NCI-H2196 (cell line): Measurements from ENCODE around the gene LEAP2.
"Not testable (repeated sequence)": the region's sequence is repeated elsewhere in the genome, so short reads cannot be mapped to it uniquely, and the experiment has no call there.

ENCODE experiments used
- DNase-seq: peaks from one replicate; lab custom pipeline; 2025; ENCODE audit not compliant: unreplicated experiment; lab: John Stamatoyannopoulos, UW

Gene LEAP2

GRCh38 chr5:132840313-132840712, 33.2 kb upstream of the LEAP2 start:
- DNase-seq = no peak

- no peak for DNase-seq
Measured at GRCh38 chr5:132840896-132841295, 32.6 kb upstream of the LEAP2 start.

DNA sequence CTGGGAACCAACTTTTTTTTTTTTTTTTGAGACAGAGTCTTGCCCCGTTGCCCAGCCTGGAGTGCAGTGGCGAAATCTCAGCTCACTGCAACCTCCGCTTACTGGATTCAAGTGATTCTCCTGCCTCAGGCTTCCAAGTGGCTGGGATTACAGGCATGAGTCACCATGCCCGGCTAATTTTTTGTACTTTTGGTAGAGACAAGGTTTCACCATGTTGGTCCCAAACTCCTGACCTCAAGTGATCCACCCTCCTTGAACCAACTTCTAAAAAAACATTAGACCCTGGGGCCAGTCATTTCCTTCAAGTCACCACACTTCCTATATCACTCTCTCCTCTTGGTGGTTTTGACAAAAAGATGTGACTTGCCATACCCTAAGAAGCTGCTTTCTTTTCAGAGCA, 32.2 kb upstream of the LEAP2 start:
- DNase-seq = no peak

GRCh38 chr5:132848270-132848669, 25.2 kb upstream of the LEAP2 start:
- no peak for DNase-seq

GRCh38 chr5:132849347-132849746, 24.1 kb upstream of the LEAP2 start:
- DNase-seq = no peak

DNA sequence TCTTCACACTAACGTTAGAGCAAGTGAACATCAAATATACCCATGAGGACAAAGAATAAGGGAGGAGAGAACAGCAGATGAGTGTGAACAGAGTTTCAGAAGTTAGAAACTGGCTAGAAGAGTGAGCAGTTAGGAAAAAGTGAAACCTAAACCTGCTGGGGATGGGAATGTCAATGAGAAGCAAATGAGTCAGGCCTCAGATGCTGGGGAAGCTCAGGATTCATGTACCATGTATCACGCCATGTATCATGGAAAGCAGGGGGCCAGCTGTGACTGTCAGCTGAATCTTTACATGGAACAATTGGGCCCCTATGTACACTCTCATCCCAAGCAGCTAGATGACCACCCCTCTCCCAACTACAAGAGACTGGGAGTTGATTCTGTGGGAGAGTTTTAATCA, 23.4 kb upstream of the LEAP2 start:
- no peak for DNase-seq

- no peak for DNase-seq
Measured at GRCh38 chr5:132853323-132853722, 20.1 kb upstream of the LEAP2 start.

DNA sequence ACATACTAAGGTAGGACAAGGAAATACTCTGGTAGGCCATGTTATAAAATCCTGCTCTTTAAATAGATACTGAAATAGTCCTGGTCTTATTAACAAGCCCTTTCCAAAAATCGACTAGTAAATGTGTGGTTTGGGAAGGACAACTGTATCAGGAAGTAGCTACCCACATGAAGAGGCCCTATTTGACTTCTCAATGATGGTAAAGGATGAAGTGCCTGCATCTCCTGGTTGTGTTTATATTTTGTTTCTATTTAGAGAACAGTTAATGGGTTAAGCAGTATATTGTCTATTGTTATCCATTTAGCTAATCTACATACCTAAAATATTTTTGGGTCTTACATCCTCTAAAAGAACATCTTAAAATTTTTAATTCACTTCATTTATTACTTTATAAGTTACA, 19.7 kb upstream of the LEAP2 start:
- no peak for DNase-seq

DNA sequence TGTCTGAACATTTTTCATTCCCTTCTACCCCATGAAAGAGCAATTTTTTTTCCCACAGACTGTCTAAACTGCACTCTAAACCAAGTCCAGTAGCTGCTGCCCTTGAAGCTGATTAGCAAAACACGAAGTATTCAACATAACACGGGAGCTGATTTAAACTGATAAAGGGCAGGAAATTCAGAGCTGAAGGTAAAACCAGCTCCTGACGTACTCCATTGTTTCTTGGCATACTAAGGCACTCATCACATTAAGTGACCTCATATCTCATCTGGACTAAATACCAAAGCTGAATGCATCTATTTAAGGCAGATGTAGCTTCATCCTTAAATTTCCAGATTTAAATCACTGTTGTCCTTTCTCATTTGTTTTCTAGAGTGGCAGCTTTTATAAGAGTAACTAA, 19.2 kb upstream of the LEAP2 start:
- no peak for DNase-seq

DNA sequence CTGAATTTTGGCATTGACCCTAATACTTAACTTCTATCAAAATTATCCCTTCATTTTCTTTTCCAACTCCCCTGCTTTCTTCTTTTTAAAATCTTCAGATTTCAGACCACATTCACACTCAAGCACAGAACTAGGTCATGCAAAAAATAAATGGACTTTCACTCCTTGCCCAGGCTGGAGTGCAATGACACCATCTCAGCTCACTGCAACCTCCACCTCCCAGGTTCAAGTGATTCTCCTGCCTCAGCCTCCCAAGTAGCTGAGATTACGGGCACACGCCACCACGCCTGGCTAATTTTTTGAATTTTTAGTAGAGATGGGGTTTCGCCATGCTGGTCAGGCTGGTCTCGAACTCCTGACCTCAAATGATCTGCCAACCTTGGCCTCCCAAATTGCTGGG, 18.5 kb upstream of the LEAP2 start:
- not testable (repeated sequence) for DNase-seq

- no peak for DNase-seq
Measured at GRCh38 chr5:132856011-132856410, 17.5 kb upstream of the LEAP2 start.

DNA sequence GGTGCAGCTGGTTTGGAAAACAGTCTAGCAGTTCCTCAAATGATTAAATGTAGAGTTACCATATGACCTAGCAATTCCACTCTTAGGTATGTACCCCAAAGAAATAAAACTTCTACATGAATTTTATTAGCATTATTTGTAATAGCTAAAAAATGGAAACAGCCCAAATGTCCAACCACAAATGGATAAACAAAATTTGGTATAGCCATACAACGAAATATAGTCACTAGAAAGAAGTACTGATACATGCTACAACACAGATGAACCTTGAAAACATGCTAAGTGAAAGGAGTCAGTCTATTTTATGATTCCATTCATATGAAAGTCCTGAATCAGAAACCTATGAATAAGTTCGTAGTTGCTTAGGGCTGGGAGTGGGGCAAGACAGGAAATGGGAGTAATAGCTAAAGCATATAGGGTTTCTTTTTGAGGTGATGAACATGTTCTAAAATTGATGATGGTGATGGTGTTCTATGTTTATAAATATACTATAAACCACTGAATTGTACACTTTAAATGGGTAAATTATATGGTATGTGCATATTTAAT, 13.5 kb upstream of the LEAP2 start:
- DNase-seq = no peak

DNA sequence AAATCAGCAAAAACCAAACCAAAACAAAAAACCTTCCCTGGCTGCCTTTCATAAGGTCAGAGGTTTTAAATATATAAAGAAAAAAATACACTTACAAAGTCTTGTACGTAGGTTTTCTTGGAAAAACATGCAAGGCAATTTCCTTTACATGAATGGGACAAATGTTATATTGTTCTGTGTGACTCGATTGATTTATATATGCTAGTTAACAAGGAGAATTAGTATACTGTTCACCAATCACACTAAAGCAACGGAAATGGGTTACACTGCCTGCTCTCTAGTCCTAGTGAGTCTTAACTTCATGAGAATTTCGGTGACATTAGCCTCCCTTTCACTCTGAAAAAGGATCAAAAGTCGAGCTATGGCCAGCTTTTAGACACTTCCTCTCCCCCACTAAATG, 12.7 kb upstream of the LEAP2 start:
- no peak for DNase-seq

DNA sequence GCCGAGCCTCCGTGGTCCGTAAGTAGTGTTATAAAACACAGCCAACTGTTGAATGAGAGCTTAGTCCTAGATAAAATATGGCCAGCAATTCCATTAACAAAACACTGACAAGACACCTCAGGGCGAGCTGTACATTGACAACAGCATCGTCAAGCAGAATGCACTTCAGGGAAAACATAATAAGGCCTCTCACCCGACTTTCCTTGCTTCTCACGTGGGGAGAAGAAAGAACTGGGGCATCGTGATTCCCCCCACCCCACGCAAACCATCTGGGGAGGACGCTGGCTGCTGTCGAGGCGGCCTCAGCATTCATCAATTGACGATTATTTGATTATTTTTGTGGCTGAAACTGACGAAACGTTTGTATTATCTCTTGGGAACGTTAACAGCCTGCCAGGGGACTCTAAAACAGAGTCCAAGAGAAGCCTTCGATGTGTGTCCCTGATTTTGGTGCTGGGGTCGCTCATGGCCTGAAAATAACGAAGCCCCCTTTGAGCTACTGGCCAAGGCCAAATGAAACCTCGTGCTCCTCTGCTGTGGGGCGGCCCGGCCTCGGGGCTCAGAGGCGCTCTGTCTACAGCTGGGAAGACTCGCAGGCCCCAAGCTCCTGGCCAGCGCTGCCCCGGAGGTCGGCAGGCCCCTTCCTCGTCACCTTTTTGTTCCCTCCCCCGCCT, 7.7 kb upstream of the LEAP2 start:
- no peak for DNase-seq

- DNase-seq = peak; percentile 99
Measured at GRCh38 chr5:132866342-132867045, 7.0 kb upstream of the LEAP2 start, which contains the start of the genes GDF9 and UQCRQ. Gene GDF9, minus strand, starts transcription at chr5:132866469. Its CDS starts 1,936 bp downstream, at chr5:132864533. Gene UQCRQ, plus strand, starts transcription at chr5:132866642. Its CDS starts 240 bp downstream, at chr5:132866882.

DNA sequence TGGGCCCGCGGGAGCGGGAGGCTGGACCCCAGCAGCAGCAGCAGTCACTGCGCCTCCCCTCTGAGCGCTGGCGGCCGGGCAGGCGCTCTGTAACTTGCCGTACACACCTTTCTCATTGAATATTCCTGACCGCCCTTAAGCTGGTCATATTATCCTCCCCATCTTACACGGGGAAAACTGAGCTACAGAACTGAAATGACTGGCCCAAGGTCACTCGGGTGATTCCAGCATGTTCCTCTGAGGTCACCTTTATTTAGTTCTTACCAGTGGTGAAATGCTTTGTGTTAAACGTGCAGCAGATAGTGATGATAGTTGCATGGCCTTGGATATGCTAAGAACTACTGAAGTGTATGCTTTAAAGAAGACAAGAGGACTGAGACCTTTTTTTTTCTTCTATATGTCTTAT, 6.4 kb upstream of the LEAP2 start:
- no peak for DNase-seq

- DNase-seq = no peak
Measured at GRCh38 chr5:132868754-132869153, 4.7 kb upstream of the LEAP2 start.

GRCh38 chr5:132870801-132871200, 2.7 kb upstream of the LEAP2 start:
- no peak for DNase-seq

DNA sequence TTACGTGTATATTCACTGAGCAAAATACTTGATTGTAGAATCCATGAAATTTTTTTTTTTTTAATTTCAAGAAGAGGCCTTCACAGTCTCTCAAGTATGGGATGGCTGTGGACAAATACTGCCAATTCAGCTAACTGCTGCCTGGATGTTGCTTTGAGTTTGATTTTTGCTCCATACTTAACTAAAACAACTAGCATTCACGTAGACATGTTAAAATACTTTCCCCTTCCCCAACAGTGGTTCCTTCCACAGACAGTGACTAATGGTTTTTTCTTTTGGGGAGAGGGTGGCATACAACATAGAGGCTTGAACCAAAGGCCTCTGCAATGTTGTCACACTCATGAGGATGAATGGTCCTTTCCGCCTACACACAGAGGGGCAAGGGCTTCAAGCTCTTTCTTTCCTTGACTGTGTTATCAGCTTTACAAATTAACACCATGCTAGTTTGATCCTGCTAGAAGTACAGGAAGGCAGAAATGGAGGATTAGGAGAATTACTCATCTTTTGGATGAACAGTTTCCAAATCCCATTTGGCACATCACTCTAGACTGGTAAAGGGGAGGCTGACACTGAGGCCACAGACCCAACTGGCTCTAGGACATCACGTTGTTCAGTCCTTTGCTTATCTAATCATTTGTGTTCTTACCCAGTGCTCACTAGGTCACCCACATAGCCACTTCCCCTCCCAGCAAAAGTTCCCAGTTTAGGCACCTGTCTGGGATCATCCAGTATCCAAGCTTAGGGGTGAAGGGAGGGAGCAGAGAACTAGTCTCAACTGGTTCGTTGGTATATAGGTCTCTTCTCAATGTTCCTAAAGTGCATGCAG, 1.8 kb upstream of the LEAP2 start:
- DNase-seq = no peak

- no peak for DNase-seq
Measured at GRCh38 chr5:132872788-132873118, 715 bp upstream of the LEAP2 start.

DNA sequence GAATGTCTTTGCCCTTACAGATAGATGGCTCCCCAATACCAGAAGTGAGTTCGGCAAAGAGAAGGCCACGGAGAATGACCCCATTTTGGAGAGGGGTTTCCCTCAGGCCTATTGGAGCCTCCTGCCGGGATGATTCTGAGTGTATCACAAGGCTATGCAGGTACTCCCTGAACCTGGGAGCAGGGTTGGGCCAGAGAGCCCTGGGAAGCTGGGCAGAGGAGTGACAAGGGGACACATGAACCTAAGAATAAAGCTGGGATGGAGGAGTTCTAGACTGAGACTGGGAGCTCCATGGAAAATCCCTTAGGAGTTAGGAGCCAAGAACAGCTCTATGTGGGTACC, 433 bp downstream of the LEAP2 start:
- DNase-seq = no peak
